IPS-15b (cell line): ENCODE results near the gene EIF4E3.
A peak's percentile ranks its signal among the peaks of the same experiment; 100 is the strongest.

Experiments
- H3K27me3 ChIP-seq: one replicate; pipeline ENCODE4 v1.6.1; 2013; ENCODE audit warnings: low read length; ENCODE audit not compliant: control insufficient read depth, insufficient read depth
- H3K36me3 ChIP-seq: one replicate; pipeline ENCODE4 v1.6.1; 2013; ENCODE audit warnings: low read length; ENCODE audit not compliant: control insufficient read depth, insufficient read depth
- H3K4me1 ChIP-seq: one replicate; pipeline ENCODE4 v1.6.1; 2013; ENCODE audit warnings: mild to moderate bottlenecking, low read length; ENCODE audit not compliant: control insufficient read depth, insufficient read depth
- H3K4me3 ChIP-seq: one replicate; pipeline ENCODE4 v1.5.1; 2013; ENCODE audit warnings: low read depth, low read length
- H3K9ac ChIP-seq: one replicate; pipeline ENCODE4 v1.6.1; 2013; ENCODE audit warnings: low read depth, mild to moderate bottlenecking, low read length
- H3K9me3 ChIP-seq: one replicate; pipeline ENCODE4 v1.6.1; 2013; ENCODE audit warnings: mild to moderate bottlenecking, low read length; ENCODE audit not compliant: control insufficient read depth, insufficient read depth

The EIF4E3 gene

GRCh38 chr3:71725271-71725991 lies at the start of gene EIF4E3:
Gene EIF4E3 (minus strand): TSS chr3:71725402. CDS start chr3:71725367, 35 bp downstream.
- H3K9ac ChIP-seq, result no peak within 1 kb of the TSS
- peak within 1 kb of the TSS; percentile 81 for H3K4me3 ChIP-seq
- peaks cover 41% of the 10 kb centered on the region for H3K27me3 ChIP-seq
- no peaks in the 10 kb centered on the region for H3K36me3 ChIP-seq
- H3K9me3 ChIP-seq, result no peaks in the 10 kb centered on the region
- H3K4me1 ChIP-seq, result peaks cover 19% of the 10 kb centered on the region

GRCh38 chr3:71771884-71772283 lies 46.7 kb upstream of the EIF4E3 start:
- Histone ChIP-seq H3K27me3 (no peaks in the 10 kb centered on the region), H3K9me3 (no peaks in the 10 kb centered on the region), H3K4me1 (peaks cover 11% of the 10 kb centered on the region), H3K36me3 (no peaks in the 10 kb centered on the region), H3K9ac (no peak overlapping the region), H3K4me3 (no peak overlapping the region)

GRCh38 chr3:71771126-71771525 lies 45.9 kb upstream of the EIF4E3 start:
- H3K36me3 ChIP-seq, result no peaks in the 10 kb centered on the region
- no peak overlapping the region for H3K4me3 ChIP-seq
- no peak overlapping the region for H3K9ac ChIP-seq
- peaks cover 11% of the 10 kb centered on the region for H3K4me1 ChIP-seq
- H3K9me3 ChIP-seq, result no peaks in the 10 kb centered on the region
- H3K27me3 ChIP-seq, result no peaks in the 10 kb centered on the region

- Histone ChIP-seq H3K27me3 (peaks cover 9% of the 10 kb centered on the region), H3K36me3 (no peaks in the 10 kb centered on the region), H3K9me3 (no peaks in the 10 kb centered on the region), H3K4me1 (no peaks in the 10 kb centered on the region), H3K9ac (no peak overlapping the region), H3K4me3 (no peak overlapping the region)
Observed at GRCh38 chr3:71763426-71763825, 38.2 kb upstream of the EIF4E3 start.

GRCh38 chr3:71760140-71760539 lies 34.9 kb upstream of the EIF4E3 start:
- Histone ChIP-seq H3K4me1 (no peaks in the 10 kb centered on the region), H3K36me3 (no peaks in the 10 kb centered on the region), H3K27me3 (peaks cover 24% of the 10 kb centered on the region), H3K9ac (no peak overlapping the region), H3K4me3 (no peak overlapping the region), H3K9me3 (no peaks in the 10 kb centered on the region)

- no peak overlapping the region for H3K9ac ChIP-seq
- H3K27me3 ChIP-seq, result peaks cover 29% of the 10 kb centered on the region
- no peaks in the 10 kb centered on the region for H3K36me3 ChIP-seq
- no peaks in the 10 kb centered on the region for H3K9me3 ChIP-seq
- H3K4me1 ChIP-seq, result no peaks in the 10 kb centered on the region
- no peak overlapping the region for H3K4me3 ChIP-seq
Observed at GRCh38 chr3:71759401-71759800, 34.2 kb upstream of the EIF4E3 start.

GRCh38 chr3:71758091-71758490 lies 32.9 kb upstream of the EIF4E3 start:
- Histone ChIP-seq H3K9ac (no peak overlapping the region), H3K9me3 (no peaks in the 10 kb centered on the region), H3K36me3 (no peaks in the 10 kb centered on the region), H3K27me3 (peaks cover 30% of the 10 kb centered on the region), H3K4me3 (no peak overlapping the region), H3K4me1 (no peaks in the 10 kb centered on the region)

- H3K4me3 ChIP-seq, result peak overlapping the region; percentile 63
- H3K36me3 ChIP-seq, result no peaks in the 10 kb centered on the region
- no peaks in the 10 kb centered on the region for H3K9me3 ChIP-seq
- H3K9ac ChIP-seq, result no peak overlapping the region
- H3K27me3 ChIP-seq, result peaks cover 51% of the 10 kb centered on the region
- no peaks in the 10 kb centered on the region for H3K4me1 ChIP-seq
Observed at GRCh38 chr3:71754610-71755253, 29.5 kb upstream of the EIF4E3 start.

- H3K36me3 ChIP-seq, result no peaks in the 10 kb centered on the region
- peaks cover 44% of the 10 kb centered on the region for H3K27me3 ChIP-seq
- peak within 1 kb of the TSS; percentile 66 for H3K4me3 ChIP-seq
- no peaks in the 10 kb centered on the region for H3K4me1 ChIP-seq
- H3K9me3 ChIP-seq, result no peaks in the 10 kb centered on the region
- no peak within 1 kb of the TSS for H3K9ac ChIP-seq
Observed at GRCh38 chr3:71753701-71754609, 28.8 kb upstream of the EIF4E3 start, which contains the start of gene GPR27. Gene GPR27 (plus strand): TSS chr3:71753855. CDS start chr3:71754050, 195 bp downstream.

- Histone ChIP-seq H3K4me3 (peak overlapping the region; percentile 66), H3K9ac (no peak overlapping the region), H3K36me3 (no peaks in the 10 kb centered on the region), H3K27me3 (peaks cover 46% of the 10 kb centered on the region), H3K9me3 (no peaks in the 10 kb centered on the region), H3K4me1 (no peaks in the 10 kb centered on the region)
Observed at GRCh38 chr3:71752831-71753700, 27.9 kb upstream of the EIF4E3 start.

- Histone ChIP-seq H3K4me3 (no peak overlapping the region), H3K9me3 (no peaks in the 10 kb centered on the region), H3K36me3 (no peaks in the 10 kb centered on the region), H3K4me1 (no peaks in the 10 kb centered on the region), H3K9ac (no peak overlapping the region), H3K27me3 (peaks cover 45% of the 10 kb centered on the region)
Observed at GRCh38 chr3:71751602-71752001, 26.4 kb upstream of the EIF4E3 start.
